Activated CD4-positive, alpha-beta T cell treated with anti-CD3 and anti-CD28 coated beads for 24 hours (primary cell): ENCODE data around the gene IRS1.

Experiments
- DNase-seq, 2 donors: peaks; one replicate each; pipeline ENCODE4 v3.0.0-alpha.2; 2020; ENCODE audit warnings: low read depth in 2 of 2

The IRS1 gene

DNA sequence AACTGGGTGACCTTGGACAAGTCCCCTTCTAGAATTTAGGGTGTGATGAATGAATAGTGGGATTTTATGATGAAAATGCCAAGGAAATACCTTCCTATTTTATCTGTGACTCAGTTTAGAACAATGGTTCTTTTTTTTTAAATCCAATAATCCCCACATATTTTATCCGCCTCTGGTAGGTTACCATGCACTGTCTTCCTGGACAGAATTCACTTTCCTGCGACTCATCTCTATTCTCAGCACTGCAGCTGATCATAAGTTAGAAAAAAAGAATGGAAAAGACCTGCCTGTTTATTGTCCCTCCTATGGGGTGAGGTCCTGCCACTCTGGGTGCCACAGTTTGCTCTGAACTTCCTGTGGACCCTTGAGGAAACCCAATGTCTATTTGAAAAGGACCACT, 73.1 kb downstream of the IRS1 start:
- DNase-seq, result no peak

DNA sequence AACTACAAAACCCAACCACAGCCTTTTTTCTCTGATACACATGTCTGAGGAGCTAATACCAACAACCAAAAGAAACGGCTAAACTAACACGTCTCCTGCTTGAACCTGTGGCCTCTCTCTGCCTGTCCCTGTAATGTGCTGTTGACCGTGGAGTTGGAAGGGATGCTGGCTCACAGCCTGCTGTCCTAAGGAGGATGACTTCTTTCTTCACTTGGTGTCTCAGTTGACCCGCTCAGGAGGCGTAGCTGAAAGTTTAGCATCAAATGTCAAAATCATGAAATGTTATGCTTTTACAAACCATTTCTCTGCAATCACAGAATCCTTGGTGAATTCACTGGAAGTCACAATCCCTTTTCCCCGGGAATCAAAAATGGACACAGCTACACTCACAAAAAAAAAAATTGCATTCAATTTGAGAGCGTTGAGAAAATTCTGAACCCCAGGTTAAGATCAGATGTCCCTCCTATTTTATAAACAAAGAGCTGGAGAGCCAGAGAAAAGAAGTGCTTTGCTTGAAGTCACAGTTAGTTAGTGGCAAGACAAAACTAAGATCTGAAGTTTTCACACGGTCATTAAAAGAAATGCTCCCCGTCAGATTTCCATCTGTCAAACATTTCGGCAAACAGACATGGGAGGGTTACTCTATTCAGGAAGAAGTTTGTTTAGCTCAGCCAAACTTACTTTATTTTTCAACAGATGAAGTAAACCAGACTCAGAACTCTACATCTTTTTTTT, 74.3 kb downstream of the IRS1 start:
- no peak for DNase-seq

GRCh38 chr2:226721541-226721940, 78.1 kb downstream of the IRS1 start:
- no peak for DNase-seq

- no peak for DNase-seq
Observed at GRCh38 chr2:226720948-226721347, 78.7 kb downstream of the IRS1 start.

- DNase-seq, result no peak
Observed at GRCh38 chr2:226717719-226718118, 81.9 kb downstream of the IRS1 start.

DNA sequence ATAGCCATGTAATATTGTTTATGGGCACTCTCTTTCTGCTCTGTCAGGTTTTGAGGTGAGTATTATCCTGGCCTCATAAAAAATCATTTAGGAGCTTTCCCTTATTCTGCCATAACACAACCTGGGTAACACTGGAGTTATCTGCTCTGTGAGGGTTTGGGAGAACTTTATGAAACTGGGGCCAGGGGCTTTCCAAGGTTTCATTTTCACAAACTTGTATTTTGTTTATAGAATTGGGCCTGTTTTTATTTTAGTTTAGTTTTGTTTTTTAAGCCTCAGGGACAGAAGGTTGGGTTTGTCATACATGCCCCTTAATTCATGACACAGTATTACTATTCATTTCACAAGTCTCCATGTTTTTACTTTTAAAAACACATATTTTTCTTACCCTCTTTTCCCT, 83.5 kb downstream of the IRS1 start:
- no peak for DNase-seq

GRCh38 chr2:226715347-226715990, 84.2 kb downstream of the IRS1 start:
- DNase-seq, result no peak

DNA sequence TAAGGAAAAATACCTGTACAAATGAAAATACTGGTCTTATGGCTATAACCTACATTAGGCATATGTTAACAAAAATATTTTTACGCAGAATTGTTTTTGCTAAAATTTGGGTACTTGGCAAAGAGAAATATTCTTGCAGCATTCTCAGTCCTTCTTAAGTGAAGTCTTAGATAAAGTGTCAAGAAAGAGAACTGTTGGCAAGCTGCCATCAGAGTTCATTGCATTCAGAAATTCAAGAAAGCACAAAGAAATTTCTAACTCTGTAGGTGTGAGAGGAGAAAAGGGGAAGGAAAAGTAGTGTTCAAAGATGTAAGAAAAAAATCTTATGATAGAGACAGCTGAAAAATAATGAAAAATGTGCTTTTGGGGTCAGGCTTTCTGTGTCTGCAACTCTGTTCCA, 86.7 kb downstream of the IRS1 start:
- no peak for DNase-seq

DNA sequence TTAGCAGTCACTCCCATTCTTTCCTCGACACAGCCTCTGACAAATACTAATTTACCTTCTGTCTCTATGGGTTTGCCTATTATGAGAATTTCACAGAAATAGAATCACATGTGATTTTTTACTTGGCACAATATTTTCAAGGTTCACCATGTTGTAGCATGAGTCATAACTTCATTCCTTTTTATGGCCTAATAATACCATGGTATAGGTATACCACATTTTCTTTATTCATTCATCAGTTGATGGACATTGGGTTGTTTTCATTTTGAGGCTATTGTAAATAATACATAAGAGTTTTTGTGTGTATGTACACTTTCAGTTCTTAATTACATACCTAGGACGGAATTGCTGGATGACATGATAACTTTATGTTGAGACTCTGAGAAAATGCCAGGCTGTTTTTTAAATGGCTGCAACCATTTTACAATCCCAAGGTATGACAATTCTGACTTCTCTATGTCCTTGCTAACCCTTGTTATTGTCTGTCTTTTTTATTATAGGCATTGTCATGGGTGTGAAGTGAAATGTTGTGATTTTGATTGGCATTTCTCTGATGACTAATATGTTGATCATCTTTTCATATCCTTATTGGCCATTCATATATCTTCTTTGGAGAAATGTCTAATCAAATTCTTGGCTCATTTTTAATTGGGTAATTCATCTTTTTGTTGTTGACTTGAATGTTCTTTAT, 87.9 kb downstream of the IRS1 start:
- no peak for DNase-seq

DNA sequence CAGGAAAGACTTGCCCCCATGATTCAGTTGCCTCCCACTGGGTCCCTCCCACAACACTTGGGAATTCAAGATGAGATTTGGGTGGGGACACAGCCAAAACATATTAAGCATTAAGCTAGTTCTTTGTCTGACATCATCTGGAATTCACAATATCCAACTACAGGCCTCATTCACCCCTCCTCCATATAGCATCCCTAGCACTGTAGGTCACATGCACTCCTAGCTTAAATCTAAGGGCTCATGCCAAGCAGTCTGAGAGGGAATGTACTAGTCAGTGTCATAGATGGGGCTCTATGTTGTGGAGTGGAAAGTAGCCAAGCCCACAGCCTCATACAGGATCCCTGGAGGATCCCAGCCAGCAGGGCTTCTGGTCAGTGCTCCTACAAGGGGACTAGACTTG, 92.1 kb downstream of the IRS1 start:
- DNase-seq, result no peak

- no peak for DNase-seq
Observed at GRCh38 chr2:226705965-226706364, 93.7 kb downstream of the IRS1 start.

DNA sequence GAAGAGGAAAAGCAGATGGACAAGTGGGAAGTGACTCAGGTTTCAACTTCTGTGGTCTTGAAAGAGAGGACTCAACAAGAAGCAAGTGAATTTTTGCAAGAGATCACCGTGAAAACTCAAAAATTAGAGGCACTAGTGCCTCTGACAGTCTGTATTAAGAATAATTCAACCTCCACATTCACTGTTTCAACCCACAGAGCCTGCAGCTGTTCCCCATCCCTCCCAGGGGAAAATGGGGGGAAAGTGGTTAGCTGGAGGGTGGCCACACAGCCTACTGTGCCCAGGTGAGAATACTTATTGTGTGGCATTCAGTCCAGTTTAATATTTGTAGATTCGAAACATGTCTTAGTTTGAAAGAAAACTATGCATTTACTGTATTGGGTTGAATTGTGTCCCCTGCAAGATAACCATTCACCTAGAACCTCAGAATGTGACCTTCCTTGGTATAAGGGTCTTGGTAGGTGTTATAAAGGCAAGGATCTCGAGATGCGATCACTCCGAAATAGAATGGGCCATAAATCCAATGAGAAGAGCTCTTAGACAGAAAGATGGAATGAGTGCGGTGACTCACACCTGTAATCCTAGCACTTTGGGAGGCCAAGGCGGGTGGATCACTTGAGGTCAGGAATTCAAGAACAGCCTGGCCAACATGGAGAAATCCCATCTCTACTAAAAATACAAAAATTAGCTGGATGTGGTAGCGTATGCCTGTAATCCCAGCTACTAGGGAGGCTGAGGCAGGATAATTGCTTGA, 94.3 kb downstream of the IRS1 start:
- DNase-seq, result no peak

- no peak for DNase-seq
Observed at GRCh38 chr2:226703514-226703913, 96.1 kb downstream of the IRS1 start.

DNA sequence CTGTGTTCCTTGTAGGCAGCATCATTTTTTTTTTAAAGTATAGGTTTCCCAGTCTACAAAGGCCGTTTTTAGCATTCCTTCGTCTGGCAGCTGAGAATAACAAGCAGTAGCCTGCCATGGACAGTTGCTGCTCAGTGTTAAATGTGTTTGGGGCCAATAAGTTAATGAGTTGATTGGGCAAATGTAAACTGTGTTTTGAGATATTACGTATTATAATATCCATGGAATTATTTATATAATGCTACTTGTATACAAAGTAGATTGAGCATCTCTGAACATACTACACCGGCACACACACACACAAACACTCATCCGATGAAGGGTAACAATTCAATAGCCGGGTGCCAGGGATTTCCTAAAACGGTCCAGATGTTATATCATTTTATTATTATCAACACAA, 97.2 kb downstream of the IRS1 start:
- DNase-seq, result no peak

DNA sequence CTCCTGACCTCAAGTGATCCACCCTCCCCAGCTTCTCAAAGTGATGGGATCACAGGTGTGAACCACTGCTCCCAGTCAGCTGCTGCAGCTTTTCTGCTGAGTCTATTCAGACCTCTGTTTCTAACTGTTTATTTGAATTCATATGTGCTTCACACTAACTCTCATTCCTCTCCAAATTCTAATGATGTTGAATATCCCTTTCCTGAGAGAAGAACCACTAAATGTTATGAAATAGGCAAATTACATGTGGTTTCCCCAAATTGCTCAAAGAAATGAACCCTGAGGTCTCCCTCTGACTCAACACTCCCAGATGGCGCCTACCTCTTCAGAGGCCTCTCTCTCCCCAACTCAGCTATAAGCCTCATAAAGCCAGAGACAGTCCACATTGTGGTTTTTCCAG, 98.6 kb downstream of the IRS1 start:
- DNase-seq, result no peak

DNA sequence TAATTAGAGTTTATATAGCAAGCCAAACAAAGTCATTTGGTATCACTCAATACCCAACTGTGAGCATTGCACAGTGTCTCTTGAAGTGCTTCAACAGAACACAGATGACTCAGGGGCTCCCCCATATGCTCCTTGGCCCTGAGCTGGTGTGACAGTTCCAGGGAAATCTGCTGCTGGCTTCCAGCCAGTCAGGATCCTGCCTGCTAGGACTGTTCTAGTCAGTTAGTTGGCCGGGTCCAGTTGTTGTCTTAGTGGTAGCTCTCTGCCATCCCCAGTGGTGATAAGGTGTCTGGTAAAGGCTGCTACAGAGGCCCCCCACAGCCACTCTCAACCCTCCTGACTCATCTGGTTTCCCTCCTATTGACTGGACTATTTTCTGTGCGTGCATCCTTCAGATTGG, 100.3 kb downstream of the IRS1 start:
- no peak for DNase-seq

- no peak for DNase-seq
Observed at GRCh38 chr2:226698671-226699070, 100.9 kb downstream of the IRS1 start.

DNA sequence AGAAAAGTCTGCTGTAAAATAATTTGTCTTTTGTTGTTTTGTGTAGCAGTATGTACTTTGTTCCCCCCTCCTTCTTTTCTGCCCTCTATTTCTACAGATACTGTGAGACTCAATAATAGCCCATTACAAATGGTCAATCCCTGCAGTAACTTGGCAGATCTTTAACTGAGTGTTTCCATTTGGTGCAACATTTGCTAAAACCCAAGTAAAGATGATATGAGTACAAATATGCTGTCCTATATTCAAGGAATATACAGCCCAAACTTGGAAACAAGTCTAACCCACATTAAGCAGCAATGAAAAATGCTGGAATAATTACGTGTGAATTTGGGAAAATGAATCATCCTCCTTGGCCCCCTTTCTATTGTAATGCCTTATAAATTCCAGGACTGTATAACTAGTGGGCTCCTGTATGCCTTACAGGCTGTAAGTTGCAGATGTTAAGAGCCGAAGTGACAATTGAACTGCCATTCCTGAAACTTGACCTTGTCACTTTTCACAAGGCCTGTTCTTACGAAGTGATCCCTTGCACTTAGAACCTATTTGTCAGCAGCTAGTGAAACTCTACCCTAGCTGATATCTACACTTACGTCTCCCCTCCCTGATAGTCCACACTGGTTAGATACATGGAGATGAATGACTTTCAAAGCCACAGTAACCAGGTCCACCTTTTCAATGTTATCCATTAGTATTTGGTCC, 104.9 kb downstream of the IRS1 start:
- DNase-seq, result no peak

DNA sequence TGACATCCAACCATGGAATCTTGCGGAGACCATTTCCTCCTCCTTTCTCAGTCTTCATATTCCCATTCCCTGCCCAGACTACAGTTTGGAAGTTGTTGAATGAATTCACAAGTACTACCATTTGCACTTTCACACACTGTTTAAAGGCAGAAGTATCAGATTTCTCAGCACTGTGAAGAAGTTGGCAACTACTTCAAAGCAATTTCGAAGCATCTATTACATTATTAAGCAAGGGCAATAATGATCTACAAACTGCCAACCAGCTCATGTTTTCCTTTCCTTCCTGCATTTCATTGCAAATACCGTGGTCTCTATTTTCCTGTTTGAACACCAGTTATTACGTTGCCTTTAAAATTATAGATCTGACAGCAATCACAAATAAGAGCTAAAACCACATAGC, 105.5 kb downstream of the IRS1 start:
- no peak for DNase-seq

GRCh38 chr2:226693521-226693920, 106.1 kb downstream of the IRS1 start:
- DNase-seq, result no peak

DNA sequence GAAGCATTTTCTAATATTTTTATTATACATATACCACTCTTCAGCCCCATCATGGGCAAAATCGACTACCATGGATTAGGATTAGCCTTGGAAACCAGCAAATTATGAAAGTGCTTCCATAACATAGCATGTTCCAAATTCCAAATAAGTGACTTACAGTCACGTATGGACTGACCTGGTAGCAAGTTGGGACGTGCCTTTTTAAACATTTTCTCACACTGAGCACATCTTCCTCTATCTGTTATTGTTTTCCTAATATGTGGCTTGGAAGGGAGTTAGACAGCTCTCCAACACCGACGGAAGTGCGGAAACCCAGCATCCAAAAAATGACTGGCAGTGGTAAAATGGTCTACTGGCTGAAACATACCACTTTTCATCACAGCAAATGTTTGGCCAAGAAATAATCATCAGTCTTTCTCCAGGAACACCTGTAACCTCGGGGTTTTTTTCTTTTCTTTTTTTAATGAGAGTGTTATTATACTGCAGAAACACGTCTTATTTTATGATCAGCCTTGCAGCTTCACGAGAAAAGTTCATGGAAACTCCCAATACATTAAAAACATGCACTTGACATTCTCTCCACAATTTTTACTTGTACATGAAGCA, 107.0 kb downstream of the IRS1 start:
- DNase-seq, result no peak
